LNCaP clone FGC (cell line): ENCODE data around the gene TBC1D10B.

ENCODE experiments used
- DNase-seq: peaks from one replicate; pipeline ENCODE4 v3.0.0-alpha.2; 2011; ENCODE audit warnings: low read depth
- H3K4me3 ChIP-seq: 2 replicates; pipeline ENCODE4 v1.5.1; 2011; ENCODE audit warnings: mild to moderate bottlenecking, low read depth, low read length, control low read depth
- TF ChIP-seq, protein P1 (sequence below): IDR thresholded peaks from 2 replicates; pipeline ENCODE4 v1.5.1; 2012; ENCODE audit warnings: mild to moderate bottlenecking; ENCODE audit not compliant: control insufficient read depth, insufficient read depth; ENCODE audit errors: extremely low read depth

The TBC1D10B gene

DNA sequence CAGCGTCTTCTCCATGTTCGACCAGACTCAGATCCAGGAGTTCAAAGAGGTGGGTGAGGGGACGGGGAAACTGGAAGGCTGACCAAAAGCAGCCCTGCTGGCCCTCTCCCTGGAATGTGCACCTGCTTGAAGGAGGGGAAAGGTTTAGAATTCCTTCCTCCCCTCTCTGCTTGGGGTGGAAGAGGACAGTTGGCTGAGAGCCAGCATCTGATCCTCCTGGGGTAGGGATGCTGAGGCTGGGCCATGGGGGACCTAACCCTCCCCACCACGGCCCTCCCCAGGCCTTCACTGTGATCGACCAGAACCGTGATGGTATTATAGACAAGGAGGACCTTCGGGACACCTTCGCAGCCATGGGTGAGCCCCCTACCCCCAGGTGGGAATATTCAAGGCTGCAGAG lies 5.6 kb upstream of the TBC1D10B start:
- H3K4me3 ChIP-seq: no peak overlapping the region
- TF ChIP-seq, protein P1, sequence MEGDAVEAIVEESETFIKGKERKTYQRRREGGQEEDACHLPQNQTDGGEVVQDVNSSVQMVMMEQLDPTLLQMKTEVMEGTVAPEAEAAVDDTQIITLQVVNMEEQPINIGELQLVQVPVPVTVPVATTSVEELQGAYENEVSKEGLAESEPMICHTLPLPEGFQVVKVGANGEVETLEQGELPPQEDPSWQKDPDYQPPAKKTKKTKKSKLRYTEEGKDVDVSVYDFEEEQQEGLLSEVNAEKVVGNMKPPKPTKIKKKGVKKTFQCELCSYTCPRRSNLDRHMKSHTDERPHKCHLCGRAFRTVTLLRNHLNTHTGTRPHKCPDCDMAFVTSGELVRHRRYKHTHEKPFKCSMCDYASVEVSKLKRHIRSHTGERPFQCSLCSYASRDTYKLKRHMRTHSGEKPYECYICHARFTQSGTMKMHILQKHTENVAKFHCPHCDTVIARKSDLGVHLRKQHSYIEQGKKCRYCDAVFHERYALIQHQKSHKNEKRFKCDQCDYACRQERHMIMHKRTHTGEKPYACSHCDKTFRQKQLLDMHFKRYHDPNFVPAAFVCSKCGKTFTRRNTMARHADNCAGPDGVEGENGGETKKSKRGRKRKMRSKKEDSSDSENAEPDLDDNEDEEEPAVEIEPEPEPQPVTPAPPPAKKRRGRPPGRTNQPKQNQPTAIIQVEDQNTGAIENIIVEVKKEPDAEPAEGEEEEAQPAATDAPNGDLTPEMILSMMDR: no peak
- no peak for DNase-seq

DNA sequence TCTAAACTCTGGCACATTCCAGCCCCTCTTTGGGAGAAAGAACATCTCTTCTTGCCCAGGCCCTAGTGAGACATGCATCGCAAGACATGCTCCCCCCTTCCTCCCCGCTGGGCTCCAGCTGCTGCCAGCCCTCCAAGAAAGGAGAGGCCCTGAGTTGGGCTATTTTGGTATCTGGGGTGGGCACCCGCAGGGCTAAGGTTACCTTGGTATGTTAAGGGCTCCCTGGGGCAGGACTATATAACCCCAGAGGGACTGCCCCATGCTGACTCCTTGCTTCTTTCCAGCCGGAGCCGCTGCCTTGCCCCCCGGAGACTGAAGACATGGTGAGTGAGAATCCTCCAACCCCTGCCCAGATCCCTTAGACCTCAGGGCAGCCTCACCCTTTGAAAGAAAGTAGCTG lies 4.2 kb upstream of the TBC1D10B start, which contains the start of gene MYL11:
Gene MYL11 (plus strand): TSS at position 265 of the 400 bp plus-strand sequence. CDS start 56 bp downstream, at position 321.
- no peak for DNase-seq
- TF ChIP-seq, protein P1: no peak
- H3K4me3 ChIP-seq: no peak within 1 kb of the TSS

DNA sequence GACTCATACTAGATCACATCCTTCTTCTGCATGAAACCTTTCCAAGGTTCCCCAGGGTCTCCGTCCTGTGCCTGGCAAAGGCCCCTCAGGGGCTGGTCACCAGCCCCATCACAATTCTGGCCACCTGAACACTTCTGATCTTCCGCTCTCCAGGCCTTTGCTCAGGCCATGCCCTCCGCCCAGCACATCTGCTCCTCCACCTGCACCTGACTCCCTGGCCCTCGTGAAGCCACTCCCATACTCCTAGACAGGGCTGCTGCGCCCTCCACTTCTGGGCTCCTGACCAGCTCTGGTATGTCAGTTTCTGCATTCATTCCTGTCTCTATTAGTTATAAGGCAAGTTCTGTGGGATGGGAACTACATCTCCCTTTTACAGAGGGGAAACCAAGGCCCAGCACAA lies 2.4 kb upstream of the TBC1D10B start:
- TF ChIP-seq, protein P1: no peak
- no peak overlapping the region for H3K4me3 ChIP-seq
- DNase-seq: no peak

- TF ChIP-seq, protein P1: no peak
- no peak overlapping the region for H3K4me3 ChIP-seq
- DNase-seq: no peak
These were observed 1.9 kb upstream of the TBC1D10B start for GRCh38 chr16:30372038-30372712.

- H3K4me3 ChIP-seq: peak overlapping the region; percentile 46
- no peak for DNase-seq
- TF ChIP-seq, protein P1: no peak
These were observed 1.0 kb upstream of the TBC1D10B start for GRCh38 chr16:30371248-30371816.

- no peak for DNase-seq
- peak overlapping the region; percentile 82 for H3K4me3 ChIP-seq
- TF ChIP-seq, protein P1: no peak
These were observed 297 bp downstream of the TBC1D10B start for GRCh38 chr16:30369938-30370455.
